ENCODE results near the gene MDGA2.
"Not testable (repeated sequence)": the region's sequence is repeated elsewhere in the genome, so short reads cannot be mapped to it uniquely, and the experiment has no call there.

MDGA2 gene

DNA sequence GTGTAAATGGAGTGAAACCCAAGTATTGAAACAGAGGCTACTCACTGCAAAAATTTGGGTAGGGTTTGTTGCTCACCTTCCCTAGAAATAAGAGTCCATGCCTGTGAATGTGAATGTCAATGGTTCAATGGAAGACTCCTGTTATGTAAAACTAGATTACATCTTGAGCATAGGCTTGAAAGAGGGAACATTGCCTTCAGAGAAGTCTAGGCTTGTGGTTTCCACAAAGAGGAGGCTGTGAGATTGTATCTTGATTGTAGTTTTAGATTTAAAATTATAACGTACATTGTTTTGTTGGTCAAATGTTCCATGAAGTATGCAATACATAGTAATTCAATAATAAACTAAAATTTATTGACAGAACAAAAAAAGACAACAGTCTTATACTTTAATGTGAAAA, 610.1 kb downstream of the MDGA2 start:
- no peak for DNase-seq

DNA sequence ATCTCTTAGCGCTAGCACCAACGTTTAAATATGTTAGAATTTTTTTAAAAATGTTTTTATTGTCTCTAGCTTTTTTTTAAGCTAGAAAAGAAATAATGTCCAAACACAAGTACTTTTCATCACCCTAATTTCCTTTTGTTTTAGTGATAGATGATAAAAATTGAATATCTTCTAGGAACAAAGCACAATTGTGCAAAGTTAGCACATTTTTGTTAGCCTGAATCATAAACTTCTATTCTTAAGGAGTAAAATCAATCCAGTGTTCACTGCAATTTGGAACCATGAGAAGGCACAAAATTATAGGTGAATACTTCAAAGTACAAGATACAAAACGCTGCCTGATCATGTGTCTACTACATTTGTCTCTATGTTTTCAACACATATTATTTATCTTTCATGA, 615.4 kb downstream of the MDGA2 start:
- DNase-seq: no peak

DNA sequence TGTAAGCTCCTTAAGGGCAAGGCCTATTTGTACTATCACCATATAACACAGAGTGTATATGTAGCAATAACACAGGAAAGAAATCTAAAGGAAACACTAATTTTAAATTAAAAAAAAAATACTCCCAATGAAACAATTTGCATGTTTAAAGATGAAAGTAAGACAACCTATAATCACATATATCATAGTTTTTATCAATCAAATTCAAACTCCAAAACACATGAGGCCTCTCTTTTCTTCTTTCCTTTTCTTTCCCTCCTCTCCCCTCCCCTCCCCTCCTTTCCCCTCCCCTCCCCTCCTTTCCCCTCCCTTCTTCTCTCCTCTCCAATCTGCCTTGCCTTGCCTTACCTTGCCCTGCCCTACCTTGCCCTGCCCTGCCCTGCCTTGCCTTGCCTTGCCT, 618.0 kb downstream of the MDGA2 start:
- no peak for DNase-seq

DNA sequence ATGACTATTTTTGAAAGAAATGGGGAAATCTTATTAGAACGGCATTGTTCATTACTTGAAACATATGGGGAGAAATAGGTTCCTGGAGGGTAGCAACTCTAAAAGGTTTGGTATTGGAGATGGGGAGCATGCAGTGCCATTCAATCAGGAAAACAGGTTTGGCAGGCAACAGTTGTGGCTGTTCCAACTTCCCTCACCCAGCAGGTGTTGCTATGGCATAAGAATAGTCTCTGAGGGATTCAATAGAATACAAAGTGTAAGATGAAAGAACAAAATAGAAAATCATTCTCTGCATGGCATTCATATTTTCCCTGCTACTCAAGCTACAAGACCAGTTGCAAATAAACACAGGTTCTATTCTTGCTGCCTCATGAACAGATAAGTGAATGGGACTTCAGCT, 630.6 kb downstream of the MDGA2 start:
- no peak for DNase-seq

DNA sequence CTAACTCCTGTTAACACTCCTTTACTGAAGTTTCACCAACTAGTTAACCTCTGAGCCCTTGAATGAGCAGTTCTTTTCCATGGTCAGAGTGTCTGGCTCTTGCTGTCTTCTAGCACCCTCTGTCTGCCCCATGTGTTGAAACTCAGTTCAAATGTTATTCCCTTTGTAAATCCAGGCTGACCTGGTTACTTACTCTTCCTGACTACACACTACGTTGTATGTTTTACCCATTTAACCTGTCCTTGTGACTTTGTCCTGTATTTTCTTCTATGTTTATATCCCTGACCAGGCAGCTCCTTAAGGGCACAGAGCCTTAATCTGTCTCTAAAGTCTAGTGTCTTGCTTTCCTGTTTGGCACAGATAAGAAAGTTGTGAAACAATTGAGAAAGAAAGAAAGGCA, 634.9 kb downstream of the MDGA2 start:
- no peak for DNase-seq

DNA sequence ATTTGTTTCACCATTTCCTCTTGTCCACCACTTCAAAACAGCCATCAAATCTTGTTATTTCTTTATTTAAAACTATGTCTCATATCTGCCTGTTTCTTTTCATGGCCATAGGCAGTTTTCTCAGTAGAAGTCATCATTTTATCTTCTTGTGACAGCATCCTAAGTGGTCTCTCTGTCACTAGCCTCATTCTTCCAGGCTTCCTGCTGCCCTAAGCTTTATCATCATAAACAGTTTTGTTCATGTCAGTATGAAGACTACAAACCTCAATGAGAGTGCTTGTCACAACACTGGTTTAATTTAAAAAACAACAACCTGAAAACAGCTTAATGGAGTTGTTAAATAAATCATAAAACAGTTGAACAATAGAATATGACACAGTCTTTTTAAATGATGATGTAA, 636.1 kb downstream of the MDGA2 start:
- no peak for DNase-seq

DNA sequence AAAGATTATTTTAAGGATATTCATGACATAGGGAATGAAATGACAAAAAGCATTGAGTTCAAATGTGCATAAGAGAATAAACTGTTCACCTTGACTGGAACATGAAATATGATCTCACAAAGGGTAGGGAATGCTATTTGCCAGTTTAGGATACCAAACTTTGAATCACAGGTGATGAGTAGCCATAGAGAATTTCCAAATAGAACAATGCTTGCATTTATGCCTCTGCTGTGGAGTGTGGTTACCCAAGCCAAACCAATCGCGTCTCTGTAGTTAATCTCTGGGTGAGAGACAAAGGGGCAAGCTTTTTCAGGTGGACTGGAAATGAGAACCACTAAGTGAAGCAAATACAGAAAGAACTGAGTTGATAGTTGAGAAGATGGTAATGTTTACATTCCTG, 652.7 kb downstream of the MDGA2 start:
- no peak for DNase-seq

DNA sequence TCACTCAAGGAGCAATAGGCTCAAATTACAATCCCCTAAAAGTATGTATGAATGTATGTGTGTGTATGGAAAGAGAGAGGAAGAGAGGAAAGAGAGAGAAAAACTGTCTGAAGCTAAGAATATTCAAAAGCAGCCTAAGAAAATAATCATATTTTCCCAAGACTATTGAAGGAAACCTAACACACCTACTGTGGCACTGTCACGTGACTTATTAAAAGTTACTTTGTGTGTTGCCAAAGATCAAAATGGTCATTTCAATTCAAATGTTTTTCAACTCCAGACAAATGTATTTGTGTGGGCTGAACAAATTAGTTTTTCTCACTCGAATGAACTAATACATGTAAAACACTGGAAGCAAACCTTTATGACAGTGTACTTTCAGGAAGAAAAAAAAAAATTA, 654.9 kb downstream of the MDGA2 start:
- no peak for DNase-seq

DNA sequence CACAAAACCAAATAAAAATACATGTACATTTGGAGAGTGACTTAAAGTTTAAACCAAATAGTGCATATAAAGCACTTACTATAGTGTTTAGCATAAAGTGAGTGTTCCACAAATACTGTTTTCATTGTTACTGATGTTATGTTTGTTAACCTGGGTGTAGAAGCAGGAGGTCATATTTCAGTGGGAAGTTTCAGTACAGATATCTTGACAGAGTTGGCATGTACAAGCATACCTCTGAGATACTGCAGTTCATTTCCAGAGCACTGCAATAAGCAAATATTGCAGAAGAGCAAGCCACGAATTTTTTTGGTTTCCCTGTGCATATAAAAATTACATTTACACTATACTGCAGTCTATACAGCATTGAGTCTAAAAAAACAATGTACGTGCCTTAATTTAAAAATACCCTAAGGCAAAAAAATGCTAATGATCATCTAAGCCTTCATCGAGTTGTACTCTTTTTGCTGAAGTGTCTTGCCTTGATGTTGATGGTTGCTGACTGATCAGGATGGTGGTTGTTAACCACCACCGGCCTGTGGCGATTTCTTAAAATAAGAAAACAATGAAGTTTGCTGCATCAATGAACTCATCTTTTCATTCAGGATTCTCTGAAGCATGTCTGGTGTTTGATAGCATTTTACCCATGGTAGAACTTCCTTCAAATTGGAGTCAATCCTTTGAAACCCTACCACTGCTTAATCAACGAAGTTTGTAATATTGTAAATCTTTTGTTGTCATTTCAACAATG, 662.7 kb downstream of the MDGA2 start:
- no peak for DNase-seq

DNA sequence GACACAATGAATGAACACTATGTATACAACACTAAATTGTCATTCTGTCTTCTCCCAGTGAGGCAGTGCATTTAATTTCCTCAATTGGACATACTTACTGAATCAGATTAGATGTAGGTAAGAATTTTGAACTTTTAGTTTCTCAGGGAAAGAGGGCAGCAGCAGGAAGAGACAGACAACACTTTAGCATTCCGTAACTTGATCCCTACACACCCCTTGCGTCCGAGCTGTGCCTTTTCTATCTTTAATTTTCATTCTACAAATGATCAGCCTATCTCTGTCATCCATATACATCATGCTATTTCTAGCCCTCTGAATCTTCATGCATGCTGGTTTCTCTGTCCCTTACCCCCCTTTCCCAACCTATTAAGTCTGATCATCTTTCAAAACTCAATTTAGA, 665.8 kb downstream of the MDGA2 start:
- no peak for DNase-seq

DNA sequence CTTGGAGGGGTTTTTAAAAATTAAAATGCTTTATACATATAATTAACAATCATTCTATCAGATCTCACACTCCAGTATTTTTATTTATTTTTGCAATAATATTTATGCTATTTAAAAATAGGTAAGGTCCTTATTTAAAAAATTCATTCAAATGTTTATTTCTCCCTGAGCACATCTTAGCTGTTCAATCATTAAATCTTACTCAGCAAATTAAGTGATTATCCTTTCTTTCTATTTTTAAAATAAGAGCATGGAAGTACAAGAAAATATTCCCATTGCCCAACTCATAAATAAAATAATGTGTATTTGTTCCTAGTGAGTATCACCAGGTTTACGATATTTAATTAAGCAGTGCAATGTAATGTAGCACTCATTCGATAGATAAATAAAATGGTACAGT, 666.7 kb downstream of the MDGA2 start:
- DNase-seq: no peak

DNA sequence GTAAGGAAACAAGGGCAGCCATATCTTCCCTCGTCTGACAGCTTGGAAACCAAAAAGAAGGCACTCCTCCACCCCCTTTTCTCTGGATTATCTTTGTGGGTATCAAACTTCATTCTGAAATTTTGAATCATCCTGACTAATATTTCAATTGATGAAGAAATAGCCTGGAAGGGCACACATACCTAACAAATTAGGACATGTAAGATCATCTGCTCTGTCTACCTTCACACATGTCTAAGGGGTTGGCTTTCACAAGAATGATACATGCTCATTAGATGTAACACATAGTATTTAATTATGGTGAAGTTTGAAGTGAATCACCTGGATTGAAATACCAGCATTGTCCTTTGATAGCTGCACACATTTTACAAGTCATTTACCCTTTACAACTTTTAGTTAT, 675.7 kb downstream of the MDGA2 start:
- DNase-seq: no peak

DNA sequence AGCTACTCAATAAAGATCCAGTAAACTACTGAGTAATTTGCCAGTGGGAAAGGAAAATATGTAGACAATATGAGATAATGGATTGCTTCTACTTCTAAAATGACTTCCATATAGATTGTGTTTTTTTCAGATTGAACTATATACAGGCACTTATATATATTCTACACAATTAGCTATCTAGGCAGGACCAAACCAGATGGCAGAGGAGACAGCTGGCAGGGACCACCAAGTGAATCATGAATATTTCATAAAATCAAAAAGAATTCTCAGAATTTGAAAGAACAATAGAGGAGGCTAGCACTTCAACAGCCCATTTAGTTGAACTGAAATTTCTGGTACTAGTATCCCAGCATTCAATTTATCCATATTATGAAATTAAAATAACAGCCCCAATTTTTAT, 685.8 kb downstream of the MDGA2 start:
- DNase-seq: no peak

DNA sequence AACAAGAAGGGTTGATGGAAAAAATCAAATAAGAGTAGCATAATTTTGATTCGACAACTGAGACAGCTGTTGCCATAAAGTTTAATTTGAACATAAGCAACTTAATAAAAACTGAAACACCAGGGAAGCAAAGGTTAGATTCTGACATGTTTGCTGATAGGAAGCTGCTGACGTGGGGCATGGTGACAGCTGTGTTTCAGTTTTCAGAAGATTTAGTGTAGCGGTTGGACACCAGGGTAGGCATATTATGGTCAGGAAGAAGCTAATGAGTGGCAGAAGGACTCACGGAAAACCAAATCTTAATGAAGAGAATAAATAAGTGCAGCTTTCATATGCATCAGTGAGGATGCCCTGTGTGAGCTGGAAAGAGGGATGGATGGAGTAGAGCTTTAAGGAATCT, 687.1 kb downstream of the MDGA2 start:
- DNase-seq: no peak

DNA sequence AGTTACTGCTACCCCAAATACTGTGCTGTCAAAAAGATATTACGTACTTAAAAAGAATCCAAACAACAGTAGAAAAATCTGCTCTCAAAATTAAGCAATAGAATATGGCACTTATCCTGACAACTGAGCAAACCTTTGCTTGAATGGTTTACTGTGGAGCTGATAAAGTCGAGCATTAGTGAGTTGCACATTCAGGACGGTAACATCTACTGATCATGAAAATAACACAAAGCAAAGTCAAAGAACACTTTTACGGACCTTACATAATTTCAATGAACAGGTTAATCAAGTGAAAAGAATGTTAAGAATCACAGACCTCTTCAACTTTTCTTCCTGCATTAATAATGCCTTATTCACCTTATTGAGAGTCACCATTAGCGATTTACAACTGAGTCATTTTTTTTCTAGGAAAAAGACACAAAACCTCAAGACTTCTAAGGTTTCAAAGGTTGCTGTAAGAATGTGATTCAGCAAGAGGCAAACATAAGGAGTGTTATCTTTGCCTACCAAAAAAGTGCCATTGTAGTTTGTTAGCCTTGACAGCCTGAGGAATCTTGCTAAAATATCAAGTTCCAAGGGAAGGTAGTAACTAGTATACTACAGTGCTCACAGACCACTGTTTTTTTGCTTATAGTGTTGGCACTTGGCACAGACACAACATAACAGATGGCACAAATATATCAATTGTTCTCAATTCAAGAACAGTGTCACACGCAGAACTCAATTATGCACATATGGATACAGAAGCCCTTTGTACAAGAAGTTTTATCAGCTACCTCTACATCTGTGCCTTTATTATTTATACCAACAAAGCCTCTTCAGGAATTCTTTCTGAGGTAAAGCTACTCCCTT, 689.6 kb downstream of the MDGA2 start:
- DNase-seq: no peak

DNA sequence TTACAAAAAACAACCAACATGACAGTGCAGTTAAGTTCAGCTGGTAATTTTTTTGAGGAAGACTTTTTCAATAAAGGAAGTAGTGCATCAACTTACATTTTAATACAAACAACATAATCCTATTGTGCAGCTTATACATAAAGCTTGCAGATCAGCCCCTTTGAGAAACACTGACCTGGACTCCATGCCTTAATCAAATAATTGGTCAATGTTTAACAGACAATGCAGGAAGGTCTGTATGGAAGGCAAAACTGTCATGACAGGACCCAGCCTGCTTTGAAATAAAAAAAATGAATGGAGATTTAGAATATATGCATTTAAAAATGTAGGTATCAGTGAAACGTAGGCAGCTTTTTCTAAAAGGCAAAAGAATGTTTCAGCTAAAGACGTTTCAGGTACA, 702.1 kb downstream of the MDGA2 start:
- DNase-seq: no peak

DNA sequence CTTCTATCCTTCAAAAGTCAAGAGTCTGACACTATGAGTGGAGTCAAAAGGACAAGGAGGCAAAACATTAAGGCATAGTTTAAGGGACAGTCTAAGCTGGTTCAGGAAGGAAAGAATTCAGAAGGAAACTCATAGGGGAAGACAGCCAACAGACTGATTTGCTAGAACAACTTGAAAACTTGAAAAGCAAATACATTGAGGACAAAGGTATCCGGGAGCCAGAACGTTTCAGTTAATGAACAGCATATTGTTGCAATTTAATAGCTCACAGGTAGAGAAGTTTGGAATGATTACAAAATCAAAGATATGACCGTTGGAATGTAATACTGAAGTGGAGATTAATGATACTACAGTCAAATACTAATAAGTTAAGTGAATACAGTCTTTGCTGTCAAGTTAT, 711.0 kb downstream of the MDGA2 start:
- DNase-seq: no peak

DNA sequence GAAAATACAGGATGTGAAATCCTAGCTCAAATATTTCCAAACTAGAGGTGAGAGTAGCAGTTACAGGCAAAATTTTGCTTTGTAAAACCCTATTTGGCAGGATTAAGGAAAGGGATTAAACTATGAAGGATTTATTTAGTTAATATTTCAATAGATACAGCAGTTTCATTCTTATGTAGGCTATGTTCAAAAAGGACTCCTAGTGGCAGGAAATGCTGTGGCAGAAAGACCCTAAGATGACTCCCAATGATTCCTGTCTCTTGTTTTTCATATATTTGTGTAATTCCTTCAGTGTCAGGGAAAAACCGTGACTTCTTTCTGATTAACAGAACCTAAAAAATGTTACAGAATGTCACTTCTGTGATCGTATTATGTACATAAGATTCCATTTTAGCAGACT, 724.3 kb downstream of the MDGA2 start:
- no peak for DNase-seq

DNA sequence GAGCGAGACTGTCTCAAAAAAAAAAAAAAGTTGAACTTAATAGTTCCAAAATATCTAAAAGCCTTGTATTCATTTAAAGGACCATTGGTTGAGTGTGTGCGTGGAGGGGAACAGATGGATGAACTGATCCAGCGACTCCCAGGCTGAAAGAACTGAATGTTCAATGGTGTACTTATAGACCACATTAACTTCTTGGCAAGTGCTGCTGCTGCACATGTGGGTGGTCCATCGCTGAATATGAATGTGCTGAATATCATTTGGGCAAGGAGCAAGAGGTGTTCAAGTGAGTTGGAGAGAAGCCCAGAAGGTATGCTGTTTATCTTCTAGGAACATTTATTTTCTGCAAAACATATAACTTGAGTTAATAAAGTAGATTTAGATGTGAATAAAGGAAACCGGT, 734.8 kb downstream of the MDGA2 start:
- DNase-seq: no peak

DNA sequence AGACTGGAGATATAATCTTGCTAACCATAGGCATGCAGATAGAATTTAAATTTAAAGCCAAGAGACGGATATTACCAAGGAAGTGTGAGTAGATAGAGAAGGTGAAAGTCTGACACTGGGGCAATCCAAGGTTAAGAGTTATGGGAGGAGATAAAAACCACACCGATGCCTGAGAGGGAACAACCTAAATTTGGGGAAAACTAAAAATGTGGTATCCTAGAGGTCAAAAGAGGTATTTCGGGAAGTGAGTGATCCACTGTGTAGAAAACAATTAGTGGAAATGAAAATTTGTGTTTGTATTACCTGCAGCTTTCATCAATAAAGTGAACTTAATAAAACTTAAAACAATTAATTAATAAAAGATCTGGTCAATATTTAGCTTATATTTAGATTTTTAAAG, 754.9 kb downstream of the MDGA2 start:
- DNase-seq: no peak

DNA sequence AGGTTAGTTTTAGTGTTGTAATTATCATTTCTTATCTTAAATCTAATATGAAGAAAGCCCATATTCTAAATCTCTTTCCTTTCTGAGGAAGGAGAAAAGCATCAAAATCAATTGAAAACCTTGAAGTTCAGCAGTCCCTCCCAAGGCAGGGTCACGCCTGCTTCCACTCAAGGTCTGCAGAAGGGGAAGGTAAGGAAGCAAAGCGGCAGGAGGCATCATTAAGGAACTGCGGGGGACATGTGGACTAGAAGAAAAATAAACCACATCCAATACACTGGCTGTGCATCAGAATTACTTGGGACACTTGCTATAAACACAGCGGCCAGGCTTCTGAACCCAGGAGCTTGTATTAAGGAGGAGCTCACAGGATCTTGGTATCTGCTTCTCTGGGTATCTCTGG, 759.9 kb downstream of the MDGA2 start:
- DNase-seq: not testable (repeated sequence)

DNA sequence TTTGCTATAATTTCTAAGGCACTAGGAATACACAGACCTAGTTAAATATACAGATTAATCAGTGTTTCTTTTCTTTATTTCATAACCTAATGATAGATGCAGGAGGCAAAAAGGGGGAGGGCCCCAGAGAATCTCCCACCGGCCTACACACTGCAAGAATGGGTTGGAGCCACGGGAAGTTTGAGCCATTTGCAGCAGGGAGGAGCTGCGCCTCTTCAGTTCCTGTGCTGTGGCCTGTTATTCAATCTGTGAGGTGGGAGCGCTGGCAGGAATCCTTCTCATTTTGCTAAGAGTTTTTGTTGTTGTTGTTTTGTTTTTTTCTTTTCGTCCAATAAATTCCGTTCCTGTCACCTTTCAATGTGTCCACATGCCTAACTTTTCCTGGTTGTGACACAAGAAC, 772.6 kb downstream of the MDGA2 start:
- no peak for DNase-seq

DNA sequence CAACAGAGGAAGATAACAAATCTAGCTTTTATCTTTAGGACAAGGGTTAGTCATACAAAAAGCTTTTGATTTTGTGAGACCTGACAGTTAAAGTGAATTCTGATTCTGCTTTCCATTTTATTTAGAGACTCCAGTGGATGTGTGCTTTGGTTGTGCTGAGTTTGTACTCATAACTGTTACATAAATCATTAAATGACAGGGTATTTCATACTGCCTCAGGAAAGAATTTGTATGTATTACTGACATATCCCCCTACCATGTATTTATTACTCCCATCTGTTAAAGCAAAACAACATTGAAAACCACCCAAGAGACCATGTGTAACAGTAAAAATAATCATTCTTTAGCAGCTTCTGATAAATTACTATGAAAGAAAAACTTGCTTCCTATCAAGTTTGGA, 780.9 kb downstream of the MDGA2 start:
- DNase-seq: no peak

DNA sequence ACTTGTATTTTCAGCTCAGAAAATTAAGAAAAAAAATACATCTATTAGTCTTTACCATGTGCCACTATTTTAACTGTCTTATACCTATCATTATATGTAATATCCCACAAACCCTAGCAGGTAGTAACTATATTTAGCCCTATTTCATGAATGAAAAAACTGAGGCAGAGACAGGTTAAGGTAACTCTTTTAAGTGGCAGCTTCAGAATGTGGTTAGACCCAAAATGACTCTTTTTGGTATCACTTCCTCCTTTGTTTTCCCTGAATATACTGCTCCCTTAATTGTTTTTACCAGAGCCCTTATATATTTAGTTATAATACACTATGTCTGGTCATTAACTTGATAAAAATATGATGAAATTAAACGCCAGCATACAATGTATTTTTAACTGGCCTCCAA, 788.3 kb downstream of the MDGA2 start:
- DNase-seq: no peak

DNA sequence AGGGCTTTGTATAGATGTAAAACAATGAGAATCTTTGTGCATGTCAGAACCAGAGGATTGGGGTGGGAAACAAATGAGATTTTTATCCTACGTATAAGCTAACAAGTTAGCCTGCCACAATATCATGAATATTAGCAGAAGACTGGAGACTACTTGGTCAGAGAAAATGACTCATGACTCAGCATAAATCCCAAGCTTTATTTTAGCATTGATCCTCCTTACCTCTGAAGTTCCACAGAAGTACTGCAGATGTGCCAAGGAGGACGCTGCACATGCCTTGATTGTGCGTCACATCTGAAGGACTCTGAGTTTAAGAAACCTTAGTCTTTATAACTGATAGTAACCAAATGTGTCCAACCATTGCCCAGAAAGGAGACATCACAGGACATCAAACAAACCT, 789.8 kb downstream of the MDGA2 start:
- DNase-seq: no peak

Measured in activated CD4-positive, alpha-beta T cell treated with anti-CD3 and anti-CD28 coated beads, Interleukin-2, amount 50 U/mL, for 1 hour (primary cell).